AG08395 (cell line): Measurements from ENCODE around the gene MTMR4.
A peak's percentile ranks its signal among the peaks of the same experiment; 100 is the strongest.
"Not testable (repeated sequence)": the region's sequence is repeated elsewhere in the genome, so short reads cannot be mapped to it uniquely, and the experiment has no call there.

ENCODE experiments used
- DNase-seq: peaks from one replicate; pipeline ENCODE4 v3.0.0; 2012; ENCODE audit warnings: mixed read lengths, low spot score

MTMR4 gene

GRCh38 chr17:58492238-58493121 lies 22.0 kb downstream of the MTMR4 start:
- DNase-seq = no peak

GRCh38 chr17:58491510-58492045 lies 22.9 kb downstream of the MTMR4 start:
- DNase-seq = no peak

GRCh38 chr17:58488428-58488890 lies 26.0 kb downstream of the MTMR4 start:
- no peak for DNase-seq

- DNase-seq = no peak
Measured at GRCh38 chr17:58487589-58488427, 26.6 kb downstream of the MTMR4 start, which contains the start of gene HSF5. Gene HSF5 (minus strand): TSS chr17:58488408. CDS start chr17:58488274, 134 bp downstream.

GRCh38 chr17:58484600-58484999 lies 29.8 kb downstream of the MTMR4 start:
- DNase-seq = no peak

- DNase-seq = not testable (repeated sequence)
Measured at GRCh38 chr17:58481798-58482197, 32.6 kb downstream of the MTMR4 start.

- DNase-seq = no peak
Measured at GRCh38 chr17:58480090-58480489, 34.3 kb downstream of the MTMR4 start.

GRCh38 chr17:58476812-58477211 lies 37.6 kb downstream of the MTMR4 start:
- DNase-seq = no peak

GRCh38 chr17:58475985-58476384 lies 38.5 kb downstream of the MTMR4 start:
- DNase-seq = no peak

- DNase-seq = no peak
Measured at GRCh38 chr17:58470356-58470755, 44.1 kb downstream of the MTMR4 start.

- DNase-seq = no peak
Measured at GRCh38 chr17:58468944-58469343, 45.5 kb downstream of the MTMR4 start.

- no peak for DNase-seq
Measured at GRCh38 chr17:58455491-58455890, 58.9 kb downstream of the MTMR4 start.

GRCh38 chr17:58452738-58453137 lies 61.7 kb downstream of the MTMR4 start:
- no peak for DNase-seq

GRCh38 chr17:58447039-58447975 lies 67.1 kb downstream of the MTMR4 start:
- peak; percentile 73 for DNase-seq

- no peak for DNase-seq
Measured at GRCh38 chr17:58446086-58446485, 68.4 kb downstream of the MTMR4 start.
